ENCODE data around the gene AMD1. TPM values are rescaled to one million over a fixed set of nuclear protein-coding genes. Genes with fewer than 3 reads are reported as not detected.

Gene AMD1
- total and polyA plus RNA-seq, 7 experiments from 2014 or later: 54.9 to 105 (median 66.8) TPM

DNA sequence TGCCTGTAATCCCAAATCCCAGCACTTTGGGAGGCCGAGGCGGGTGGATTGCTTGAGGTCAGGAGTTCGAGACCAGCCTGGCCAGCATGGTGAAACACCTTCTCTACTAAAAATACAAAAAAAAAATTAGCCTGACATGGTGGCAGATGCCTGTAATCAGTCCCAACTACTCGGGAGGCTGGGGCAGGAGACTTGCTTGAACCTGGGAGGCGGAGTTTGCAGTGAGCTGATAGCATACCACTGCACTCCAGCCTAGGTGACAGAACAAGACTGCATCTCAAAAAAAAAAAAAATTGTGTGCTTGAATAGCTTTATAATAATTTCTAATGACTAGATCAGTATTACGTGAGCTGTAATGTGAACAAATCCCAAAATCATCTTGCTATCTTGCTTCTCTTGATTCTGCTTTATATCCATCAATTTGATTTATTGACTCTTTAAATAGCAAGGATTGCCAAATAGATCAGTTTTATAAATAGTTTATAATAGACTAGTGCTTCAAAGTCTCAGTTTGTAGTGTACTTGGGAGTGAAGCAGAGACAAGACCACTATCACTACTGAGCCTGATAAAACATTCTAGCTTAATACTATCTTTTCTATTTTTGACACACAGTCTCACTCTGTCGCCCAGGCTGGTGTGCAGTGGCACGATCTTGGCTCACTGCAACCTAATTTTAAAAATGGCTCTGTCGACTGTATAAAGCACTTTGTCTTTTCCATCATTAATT is 7.1 kb downstream of the AMD1 start:
- Histone ChIP-seq H3K27me3 (ENCODE audit: control insufficient read depth in 2 of 2, insufficient read depth in 2 of 2, low read length in 2 of 2) (no peaks in the 10 kb centered on the region), H3K9me3 (ENCODE audit: control insufficient read depth in 2 of 3, low read length in 3 of 3) (no peaks in the 10 kb centered on the region), H3K36me3 (ENCODE audit: control insufficient read depth in 2 of 3, insufficient read depth in 3 of 3, low read length in 3 of 3) (no peaks in the 10 kb centered on the region), H3K4me3 (ENCODE audit: low read length) (no peak overlapping the region), H3K4me1 (ENCODE audit: control insufficient read depth in 2 of 2, insufficient read depth in 2 of 2, low read length in 2 of 2) (peaks cover 59 to 73% of the 10 kb centered on the region in 2 donors), H3K27ac (ENCODE audit: low read depth, low read length) (no peak overlapping the region)
- Mint-ChIP-seq H3K27ac (peak overlapping the region in 7 of 9 donors; percentile 13 to 71 (median 37)), H3K9me3 (no peaks in the 10 kb centered on the region), H3K4me1 (peaks cover 60 to 99% (median 90%) of the 10 kb centered on the region in 7 donors), H3K27me3 (no peaks in the 10 kb centered on the region), H3K36me3 (peaks cover 0 to 7% (median 0%) of the 10 kb centered on the region in 5 donors), H3K4me3 (peak overlapping the region in 6 of 10 donors; percentile 46 to 99 (median 62))
- ChIA-PET CTCF (interaction anchor here (0.6 to 0.7 kb wide), 3 partner anchors 24 to 199 kb away, joined by 3 to 4 read pairs (median 3); no protein-coding TSS in a partner anchor), POLR2A (interaction anchor here (0.6 to 2.0 kb wide), 5 partner anchors 7 to 76 kb away, joined by 3 to 7 read pairs (median 4); partner anchors contain the start of genes AMD1 and CDK19)
- DNase-seq (no peak), ATAC-seq (no peak)
- intact Hi-C loops (cut with micrococcal nuclease): no loop called here

DNA sequence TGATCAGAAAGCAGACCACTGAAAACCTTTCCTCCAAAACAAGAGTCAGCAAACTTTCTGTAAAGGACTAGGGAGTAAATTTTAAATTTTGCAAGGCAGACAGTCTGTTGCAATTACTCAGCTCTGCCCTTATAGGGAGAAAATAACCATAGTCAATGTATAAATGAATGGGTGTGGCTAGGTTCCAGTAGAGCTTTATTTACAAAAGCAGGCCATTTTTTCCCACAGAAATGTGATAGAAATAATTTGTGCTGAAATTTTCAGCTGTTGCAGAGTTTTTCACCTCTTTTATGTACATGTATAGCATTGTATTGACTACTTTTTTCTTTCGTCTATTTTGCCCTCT is 7.7 kb downstream of the AMD1 start:
- Mint-ChIP-seq H3K27ac (peak overlapping the region in 7 of 9 donors; percentile 13 to 81 (median 63)), H3K27me3 (no peaks in the 10 kb centered on the region), H3K4me1 (peaks cover 60 to 99% (median 90%) of the 10 kb centered on the region in 7 donors), H3K36me3 (peaks cover 0 to 4% (median 0%) of the 10 kb centered on the region in 5 donors), H3K4me3 (peak overlapping the region in 9 of 10 donors; percentile 1 to 76 (median 61)), H3K9me3 (no peaks in the 10 kb centered on the region)
- Histone ChIP-seq H3K9me3 (ENCODE audit: control insufficient read depth in 2 of 3, low read length in 3 of 3) (no peaks in the 10 kb centered on the region), H3K27me3 (ENCODE audit: control insufficient read depth in 2 of 2, insufficient read depth in 2 of 2, low read length in 2 of 2) (no peaks in the 10 kb centered on the region), H3K36me3 (ENCODE audit: control insufficient read depth in 2 of 3, insufficient read depth in 3 of 3, low read length in 3 of 3) (no peaks in the 10 kb centered on the region), H3K4me3 (ENCODE audit: low read length) (no peak overlapping the region), H3K4me1 (ENCODE audit: control insufficient read depth in 2 of 2, insufficient read depth in 2 of 2, low read length in 2 of 2) (peaks cover 58 to 70% of the 10 kb centered on the region in 2 donors), H3K27ac (ENCODE audit: low read depth, low read length) (no peak overlapping the region)
- intact Hi-C loops (cut with micrococcal nuclease): no loop called here
- ATAC-seq (no peak), DNase-seq (no peak)
- ChIA-PET CTCF (interaction anchor here (0.6 to 0.7 kb wide), 5 partner anchors 7 to 200 kb away, joined by 3 read pairs; no protein-coding TSS in a partner anchor), POLR2A (interaction anchor here (0.8 to 2.0 kb wide), 5 partner anchors 8 to 200 kb away, joined by 3 to 7 read pairs (median 4); partner anchors contain the start of genes AMD1 and CDK19)

DNA sequence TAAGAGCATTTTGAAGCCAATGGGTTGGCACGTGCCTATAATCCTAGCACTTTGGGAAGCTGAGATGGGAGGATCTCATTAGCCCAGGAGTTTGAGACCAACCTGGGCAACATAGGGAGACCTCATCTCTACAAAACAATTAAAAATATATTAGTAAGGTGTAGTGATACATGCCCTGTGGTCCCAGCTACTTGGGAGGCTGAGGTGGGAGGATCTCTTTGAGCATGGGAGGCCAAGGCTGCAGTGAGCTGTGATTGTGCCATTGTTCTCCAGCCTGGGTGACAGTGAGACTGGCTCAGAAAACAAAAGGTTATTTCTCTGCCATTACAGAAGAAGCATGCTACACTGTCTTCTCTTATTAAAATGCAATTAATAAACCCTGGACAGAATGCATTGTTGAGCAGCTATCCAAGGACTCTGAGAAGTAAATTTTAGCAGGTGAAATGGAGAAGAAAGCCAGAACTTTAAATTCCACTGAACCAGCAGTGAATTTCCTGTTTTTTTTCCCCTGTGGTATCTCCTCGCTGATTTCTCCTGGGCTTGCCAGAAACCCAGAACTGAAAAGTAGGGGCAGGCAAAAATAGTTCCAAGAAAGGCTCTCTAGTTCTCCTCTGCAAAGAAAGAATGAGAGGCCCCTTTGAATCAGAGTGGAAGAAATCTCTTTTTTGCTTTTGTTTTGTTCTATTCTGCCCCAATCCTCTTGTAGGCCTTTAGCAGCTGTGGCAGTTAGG is 8.4 kb downstream of the AMD1 start:
- no peaks in the 10 kb centered on the region for H3K36me3 ChIP-seq (ENCODE audit: control insufficient read depth in 2 of 3, insufficient read depth in 3 of 3, low read length in 3 of 3)
- H3K4me3 Mint-ChIP-seq: peak overlapping the region in 9 of 10 donors; percentile 1 to 76 (median 54)
- peak overlapping the region in 6 of 9 donors; percentile 47 to 81 (median 67) for H3K27ac Mint-ChIP-seq
- H3K27me3 Mint-ChIP-seq: no peaks in the 10 kb centered on the region
- POLR2A ChIA-PET: interaction anchor here (0.9 to 2.0 kb wide), 4 partner anchors 8 to 201 kb away, joined by 3 to 7 read pairs (median 4); partner anchors contain the start of genes AMD1 and CDK19
- DNase-seq (no peak), ATAC-seq (no peak)
- CTCF ChIA-PET: interaction anchor here (0.6 to 0.7 kb wide), 3 partner anchors 8 to 201 kb away, joined by 3 read pairs; no protein-coding TSS in a partner anchor
- no peaks in the 10 kb centered on the region for H3K9me3 Mint-ChIP-seq
- peaks cover 51 to 63% of the 10 kb centered on the region in 2 donors for H3K4me1 ChIP-seq (ENCODE audit: control insufficient read depth in 2 of 2, insufficient read depth in 2 of 2, low read length in 2 of 2)
- H3K4me1 Mint-ChIP-seq: peaks cover 58 to 96% (median 86%) of the 10 kb centered on the region in 7 donors
- no peaks in the 10 kb centered on the region for H3K9me3 ChIP-seq (ENCODE audit: control insufficient read depth in 2 of 3, low read length in 3 of 3)
- peaks cover 0 to 4% (median 0%) of the 10 kb centered on the region in 5 donors for H3K36me3 Mint-ChIP-seq
- H3K4me3 ChIP-seq (ENCODE audit: low read length): no peak overlapping the region
- intact Hi-C loops (cut with micrococcal nuclease): no loop called here
- H3K27ac ChIP-seq (ENCODE audit: low read depth, low read length): no peak overlapping the region
- H3K27me3 ChIP-seq (ENCODE audit: control insufficient read depth in 2 of 2, insufficient read depth in 2 of 2, low read length in 2 of 2): no peaks in the 10 kb centered on the region

DNA sequence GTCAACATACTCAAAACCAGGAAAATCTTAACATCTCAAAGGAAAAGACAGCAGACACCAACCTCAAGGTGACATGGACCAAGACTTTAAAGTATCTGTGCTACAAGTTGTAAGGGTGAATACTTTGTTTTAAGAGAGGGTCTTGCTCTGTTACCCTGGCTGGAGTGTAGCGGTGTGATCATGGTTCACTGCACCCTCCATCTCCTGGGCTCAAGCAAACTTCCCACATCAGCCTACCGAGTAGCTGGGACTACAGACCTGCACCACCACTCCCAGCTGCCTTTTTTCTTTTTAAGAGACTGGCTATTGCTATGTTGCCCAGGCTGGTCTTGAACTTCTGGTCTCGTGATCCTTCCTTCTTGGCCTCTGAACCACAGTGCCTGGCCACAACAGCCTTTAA is 9.7 kb downstream of the AMD1 start:
- no peak for ATAC-seq
- CTCF ChIA-PET: interaction anchor here (1.2 kb wide), 1 partner anchor 202 kb away, joined by 3 read pairs; no protein-coding TSS in a partner anchor
- H3K9me3 ChIP-seq (ENCODE audit: control insufficient read depth in 2 of 3, low read length in 3 of 3): no peaks in the 10 kb centered on the region
- peaks cover 50 to 90% (median 78%) of the 10 kb centered on the region in 7 donors for H3K4me1 Mint-ChIP-seq
- intact Hi-C loops (cut with micrococcal nuclease): no loop called here
- H3K4me3 Mint-ChIP-seq: peak overlapping the region in 6 of 10 donors; percentile 11 to 55 (median 38)
- peak overlapping the region in 8 of 9 donors; percentile 8 to 71 (median 50) for H3K27ac Mint-ChIP-seq
- H3K27me3 Mint-ChIP-seq: no peaks in the 10 kb centered on the region
- POLR2A ChIA-PET: interaction anchor here (4.2 kb wide), 1 partner anchor 9 kb away, joined by 32 read pairs; the partner anchor contains the start of gene AMD1
- peaks cover 44 to 51% of the 10 kb centered on the region in 2 donors for H3K4me1 ChIP-seq (ENCODE audit: control insufficient read depth in 2 of 2, insufficient read depth in 2 of 2, low read length in 2 of 2)
- H3K36me3 Mint-ChIP-seq: peaks cover 0 to 9% (median 4%) of the 10 kb centered on the region in 5 donors
- peaks cover 0 to 10% (median 0%) of the 10 kb centered on the region in 3 experiments for H3K36me3 ChIP-seq (ENCODE audit: control insufficient read depth in 2 of 3, insufficient read depth in 3 of 3, low read length in 3 of 3)
- no peaks in the 10 kb centered on the region for H3K27me3 ChIP-seq (ENCODE audit: control insufficient read depth in 2 of 2, insufficient read depth in 2 of 2, low read length in 2 of 2)
- no peaks in the 10 kb centered on the region for H3K9me3 Mint-ChIP-seq
- H3K4me3 ChIP-seq (ENCODE audit: low read length): no peak overlapping the region
- no peak for DNase-seq
- no peak overlapping the region for H3K27ac ChIP-seq (ENCODE audit: low read depth, low read length)

DNA sequence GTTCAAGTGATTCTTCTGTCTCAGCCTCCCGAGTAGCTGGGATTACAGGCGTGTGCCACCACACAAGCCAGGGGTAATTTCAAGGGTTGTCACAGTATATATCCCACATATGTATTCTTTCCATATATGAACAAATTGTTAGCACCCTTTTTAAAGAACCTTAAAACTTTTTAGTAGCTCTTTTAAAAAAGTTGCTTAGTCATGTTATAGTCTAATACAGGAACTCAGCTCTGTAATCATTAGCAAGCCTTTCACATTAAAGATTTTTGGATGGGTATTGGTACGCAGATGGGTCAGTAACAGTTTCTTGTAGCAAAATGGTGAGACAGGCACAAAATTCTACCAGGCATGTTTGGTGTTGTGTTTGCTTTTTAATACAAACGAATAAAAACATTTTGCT is 10.9 kb downstream of the AMD1 start:
- intact Hi-C loops (cut with micrococcal nuclease): no loop called here

More for the DNA sequence above, 10.9 kb downstream of the AMD1 start:
- no peak overlapping the region for H3K4me3 ChIP-seq (ENCODE audit: low read length)
- H3K36me3 ChIP-seq (ENCODE audit: control insufficient read depth in 2 of 3, insufficient read depth in 3 of 3, low read length in 3 of 3): peaks cover 4 to 18% (median 5%) of the 10 kb centered on the region in 3 experiments
- no peaks in the 10 kb centered on the region for H3K27me3 ChIP-seq (ENCODE audit: control insufficient read depth in 2 of 2, insufficient read depth in 2 of 2, low read length in 2 of 2)
- peak overlapping the region in 5 of 10 donors; percentile 9 to 54 (median 31) for H3K4me3 Mint-ChIP-seq
- H3K27me3 Mint-ChIP-seq: no peaks in the 10 kb centered on the region
- ATAC-seq (no peak), DNase-seq (no peak)
- H3K36me3 Mint-ChIP-seq: peaks cover 0 to 15% (median 4%) of the 10 kb centered on the region in 5 donors
- H3K27ac Mint-ChIP-seq: peak overlapping the region in 8 of 9 donors; percentile 5 to 72 (median 31)
- ChIA-PET CTCF (interaction anchor here (1.2 kb wide), 1 partner anchor 203 kb away, joined by 3 read pairs; no protein-coding TSS in a partner anchor), POLR2A (interaction anchor here (0.8 to 4.2 kb wide), 4 partner anchors 10 to 73 kb away, joined by 3 to 32 read pairs (median 3); partner anchors contain the start of genes AMD1 and GTF3C6)
- H3K9me3 Mint-ChIP-seq: no peaks in the 10 kb centered on the region
- H3K4me1 ChIP-seq (ENCODE audit: control insufficient read depth in 2 of 2, insufficient read depth in 2 of 2, low read length in 2 of 2): peaks cover 32 to 41% of the 10 kb centered on the region in 2 donors
- H3K27ac ChIP-seq (ENCODE audit: low read depth, low read length): no peak overlapping the region
- peaks cover 40 to 82% (median 70%) of the 10 kb centered on the region in 7 donors for H3K4me1 Mint-ChIP-seq
- no peaks in the 10 kb centered on the region for H3K9me3 ChIP-seq (ENCODE audit: control insufficient read depth in 2 of 3, low read length in 3 of 3)
